ENCODE data around the gene MRPL28. TPM values are rescaled to one million over a fixed set of nuclear protein-coding genes. Genes with fewer than 3 reads are reported as not detected.
"Not testable (repeated sequence)": the region's sequence is repeated elsewhere in the genome, so short reads cannot be mapped to it uniquely, and the experiment has no call there.

The MRPL28 gene
- polyA plus RNA-seq, 12 donors = 31.5 to 51.3 (median 36.6) TPM; not detected in 1

- DNase-seq = no peak
These were observed 8.3 kb downstream of the MRPL28 start for GRCh38 chr16:361872-362701.

- no peak for DNase-seq
These were observed 8.9 kb downstream of the MRPL28 start for GRCh38 chr16:361341-361871.

GRCh38 chr16:360698-361336 lies 9.5 kb downstream of the MRPL28 start:
- no peak for DNase-seq

GRCh38 chr16:359871-360697 lies 10.3 kb downstream of the MRPL28 start:
- no peak for DNase-seq

DNA sequence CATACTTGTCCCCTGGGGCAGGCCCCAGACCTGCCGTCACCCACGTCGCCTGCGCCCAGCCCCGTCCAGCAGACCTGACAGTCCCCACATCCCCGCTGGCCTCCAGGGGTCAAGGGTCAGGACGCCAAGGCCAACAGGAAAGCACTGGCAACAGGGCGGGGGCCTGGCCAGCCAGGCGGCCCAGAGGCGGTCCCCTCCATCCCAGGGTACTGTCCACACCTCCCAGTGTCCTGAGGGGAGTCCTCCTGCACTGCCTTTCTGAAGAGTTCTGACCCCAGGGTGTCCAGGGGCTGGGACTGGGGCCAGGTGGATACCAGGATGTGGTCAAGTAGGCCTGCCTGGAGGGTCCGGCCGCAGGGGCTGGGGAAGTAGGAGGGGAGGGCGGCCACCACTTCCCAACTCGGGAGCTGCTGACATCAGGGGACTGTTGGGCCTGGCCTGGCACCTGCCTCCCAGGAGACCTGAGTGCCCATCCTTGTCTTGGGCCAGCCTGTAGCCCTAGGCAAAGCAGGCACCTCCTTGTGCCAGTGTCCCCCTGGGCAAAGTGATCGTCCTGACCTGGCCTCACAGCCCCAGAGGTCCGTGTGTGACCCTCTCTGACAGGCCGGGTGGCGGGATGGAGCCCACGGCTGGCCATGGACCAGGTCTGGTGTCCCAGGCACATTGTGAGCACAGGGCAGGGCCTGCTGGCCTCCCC lies 11.1 kb downstream of the MRPL28 start:
- DNase-seq = no peak

DNA sequence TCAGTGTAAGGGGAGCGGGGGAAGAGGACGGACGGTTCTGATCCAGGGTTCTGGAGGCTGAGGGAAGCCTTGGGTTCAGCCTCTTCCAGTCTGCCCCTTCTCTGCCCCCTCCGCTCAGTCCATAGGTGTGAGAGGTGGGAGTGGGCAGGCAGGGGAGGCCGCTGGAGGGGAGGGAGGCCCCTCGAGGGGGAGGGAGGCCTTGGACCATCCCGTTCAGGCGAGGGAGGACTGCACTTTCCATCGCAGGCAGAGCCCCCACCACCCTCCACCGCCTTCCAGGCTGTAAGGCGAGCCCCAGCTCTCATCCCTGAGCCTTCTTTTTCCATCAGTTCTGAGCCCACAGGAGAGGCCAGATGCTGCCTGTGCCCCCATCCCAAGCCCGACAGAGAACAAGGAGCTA lies 13.6 kb downstream of the MRPL28 start:
- DNase-seq = no peak

- DNase-seq = no peak
These were observed 15.3 kb downstream of the MRPL28 start for GRCh38 chr16:354971-355461.

GRCh38 chr16:354291-354881 lies 16.0 kb downstream of the MRPL28 start:
- no peak for DNase-seq

DNA sequence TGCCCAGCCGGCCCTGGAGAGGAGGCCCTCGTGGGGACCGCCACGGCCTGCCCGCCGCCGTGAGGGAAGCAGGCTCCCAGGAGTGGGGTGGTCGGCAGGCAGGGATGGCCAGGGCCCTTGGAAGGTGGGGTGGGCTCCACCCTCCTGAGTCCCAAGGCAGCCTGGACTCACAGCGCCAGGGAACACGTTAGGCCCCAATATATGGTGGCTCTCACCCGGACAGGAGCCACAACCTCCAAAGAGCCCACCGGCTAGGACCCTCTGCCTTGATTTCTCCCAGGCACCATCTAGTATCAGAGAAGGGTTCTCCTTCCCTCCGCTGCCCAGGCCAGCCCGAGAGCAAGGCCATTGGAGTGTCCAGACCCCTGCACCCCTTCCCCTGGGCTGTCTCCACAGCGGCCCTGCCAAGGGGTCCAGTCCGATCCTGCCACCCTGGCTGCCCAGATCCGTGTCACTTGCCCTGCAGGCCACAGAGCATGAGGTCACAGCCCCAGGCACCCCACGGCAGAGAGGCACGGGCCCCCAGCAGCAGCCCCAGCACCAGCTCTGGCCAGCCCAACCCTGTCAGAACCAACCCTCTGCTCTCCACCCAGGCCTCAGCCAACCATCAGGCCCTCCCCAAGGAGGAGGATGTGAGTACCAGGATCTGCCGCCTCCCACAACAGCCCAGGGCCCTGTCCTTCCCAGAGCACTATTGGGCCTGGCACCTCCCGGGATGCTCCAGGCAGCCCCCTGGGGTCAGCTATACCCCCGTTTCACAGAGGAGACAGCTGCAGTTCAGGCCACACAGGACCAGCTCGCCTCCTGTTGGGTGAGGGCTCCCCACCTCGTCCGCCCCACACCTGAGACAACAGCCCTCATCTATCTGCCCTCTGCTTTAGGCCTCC lies 16.7 kb downstream of the MRPL28 start:
- DNase-seq = no peak

DNA sequence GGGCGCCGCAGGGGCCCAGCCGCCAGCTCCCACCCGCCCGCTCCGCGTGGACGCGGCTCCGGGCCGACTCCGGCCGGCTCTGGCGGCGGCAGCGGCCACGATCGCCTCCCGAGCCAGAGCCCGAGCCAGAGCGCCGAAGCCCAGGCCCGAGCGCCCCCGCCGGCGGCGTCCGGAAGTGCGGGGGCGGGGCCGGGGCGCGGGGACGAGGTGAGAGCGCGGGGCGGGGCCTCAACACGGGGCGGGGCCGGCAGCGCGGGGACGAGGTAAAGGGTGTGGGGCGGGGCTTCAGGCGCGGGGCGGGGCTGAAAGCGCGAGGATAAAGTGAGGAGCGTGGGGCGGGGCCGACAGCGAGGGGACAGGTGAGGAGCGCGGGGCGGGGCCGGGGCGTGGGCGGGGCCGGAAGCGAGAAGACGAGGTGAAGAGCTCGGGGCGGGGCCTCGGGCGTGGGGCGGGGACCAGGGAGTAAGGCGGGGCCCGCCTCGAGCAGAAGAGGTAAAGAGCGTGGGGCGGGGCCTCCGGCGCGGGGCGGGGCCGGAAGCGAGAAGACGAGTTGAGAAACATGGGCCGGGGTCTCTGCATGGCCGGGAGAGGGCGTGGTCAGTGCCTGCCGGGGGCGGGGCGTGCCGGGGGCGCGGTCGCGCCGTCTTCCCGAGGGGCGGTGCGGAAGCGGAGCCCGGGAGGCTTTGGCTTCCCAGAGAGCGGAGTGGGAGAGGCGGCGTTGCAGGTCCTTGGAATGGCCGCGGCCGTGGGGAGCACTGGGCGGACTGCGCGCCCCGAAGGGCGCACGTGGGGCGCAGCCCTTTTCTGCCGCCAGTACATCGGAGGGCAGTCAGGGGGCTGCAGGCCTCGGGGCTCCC lies 17.6 kb downstream of the MRPL28 start, which contains the start of gene AXIN1:
TSS of gene AXIN1 (minus strand) at position 177 of the 857 bp plus-strand sequence. CDS start 5,698 bp downstream, outside the sequence.
- DNase-seq = peak; percentile 82

- DNase-seq = no peak
These were observed 18.4 kb downstream of the MRPL28 start for GRCh38 chr16:351804-352520.

DNA sequence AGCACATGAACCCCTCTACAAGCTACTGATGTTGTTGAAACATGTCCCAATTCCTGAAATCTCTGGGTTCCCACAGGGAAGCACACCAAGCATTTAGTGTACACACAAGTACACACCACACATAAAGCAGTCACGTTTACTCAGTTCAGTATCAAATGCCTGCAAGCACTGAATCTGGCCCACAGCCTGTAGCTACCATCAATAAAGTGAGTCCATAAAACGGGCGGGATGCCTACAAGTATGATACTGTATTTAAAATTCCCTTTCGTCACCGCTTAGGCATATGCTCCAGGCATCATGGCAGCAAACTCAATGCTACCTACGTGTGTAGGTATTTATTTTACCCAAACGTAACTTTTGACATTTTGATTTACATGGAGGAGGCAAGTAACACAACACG lies 20.1 kb downstream of the MRPL28 start:
- no peak for DNase-seq

DNA sequence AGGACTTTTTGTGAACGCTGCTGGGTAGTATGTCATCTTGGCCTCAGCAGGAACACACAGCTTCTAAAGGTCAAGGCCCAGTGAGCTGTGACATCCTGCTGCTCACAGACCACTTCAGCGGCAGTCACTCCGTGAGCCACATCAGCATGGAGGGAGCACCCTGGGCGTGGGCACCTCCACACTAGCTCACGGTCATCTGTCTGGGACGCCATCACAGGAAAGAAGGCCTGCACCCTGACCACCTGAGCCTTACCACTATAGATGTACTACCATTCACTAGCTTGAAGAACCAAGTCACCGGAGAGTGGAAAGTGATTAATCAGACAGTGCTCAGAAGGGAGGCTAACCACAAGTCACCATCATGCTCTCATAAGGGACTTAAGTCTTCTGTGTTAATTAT lies 21.1 kb downstream of the MRPL28 start:
- no peak for DNase-seq

- DNase-seq = not testable (repeated sequence)
These were observed 21.8 kb downstream of the MRPL28 start for GRCh38 chr16:348495-348894.

- DNase-seq = no peak
These were observed 23.1 kb downstream of the MRPL28 start for GRCh38 chr16:347203-347602.

- DNase-seq = no peak
These were observed 23.8 kb downstream of the MRPL28 start for GRCh38 chr16:346587-346986.

GRCh38 chr16:345772-346171 lies 24.6 kb downstream of the MRPL28 start:
- DNase-seq = no peak

All from muscle of arm (tissue), 12 donors.